ENCODE data around the gene NKAIN2.
A peak's percentile ranks its signal among the peaks of the same experiment; 100 is the strongest.
"Not testable (repeated sequence)": the region's sequence is repeated elsewhere in the genome, so short reads cannot be mapped to it uniquely, and the experiment has no call there.

NKAIN2 gene

GRCh38 chr6:124355146-124355545, 551.5 kb downstream of the NKAIN2 start:
- no peak for DNase-seq

GRCh38 chr6:124356276-124356810, 552.7 kb downstream of the NKAIN2 start:
- DNase-seq: no peak

GRCh38 chr6:124356811-124357210, 553.1 kb downstream of the NKAIN2 start:
- DNase-seq: no peak

- DNase-seq: no peak
Observed at GRCh38 chr6:124368131-124368530, 564.5 kb downstream of the NKAIN2 start.

GRCh38 chr6:124371974-124372475, 568.4 kb downstream of the NKAIN2 start:
- DNase-seq: no peak

- DNase-seq: no peak
Observed at GRCh38 chr6:124373386-124373785, 569.7 kb downstream of the NKAIN2 start.

GRCh38 chr6:124389127-124389526, 585.5 kb downstream of the NKAIN2 start:
- no peak for DNase-seq

- peak; percentile 12 for DNase-seq
Observed at GRCh38 chr6:124393536-124393935, 589.9 kb downstream of the NKAIN2 start.

GRCh38 chr6:124396361-124396760, 592.7 kb downstream of the NKAIN2 start:
- DNase-seq: no peak

GRCh38 chr6:124400261-124400999, 596.8 kb downstream of the NKAIN2 start:
- DNase-seq: no peak

GRCh38 chr6:124410425-124410824, 606.8 kb downstream of the NKAIN2 start:
- DNase-seq: not testable (repeated sequence)

GRCh38 chr6:124412657-124413056, 609.0 kb downstream of the NKAIN2 start:
- DNase-seq: not testable (repeated sequence)

GRCh38 chr6:124420116-124420840, 616.6 kb downstream of the NKAIN2 start:
- no peak for DNase-seq

GRCh38 chr6:124423621-124424020, 620.0 kb downstream of the NKAIN2 start:
- DNase-seq: no peak

GRCh38 chr6:124430740-124431318, 627.2 kb downstream of the NKAIN2 start:
- no peak for DNase-seq

GRCh38 chr6:124432620-124433019, 629.0 kb downstream of the NKAIN2 start:
- DNase-seq: no peak

- DNase-seq: no peak
Observed at GRCh38 chr6:124433387-124434160, 629.9 kb downstream of the NKAIN2 start.

GRCh38 chr6:124434421-124434820, 630.8 kb downstream of the NKAIN2 start:
- DNase-seq: no peak

- DNase-seq: no peak
Observed at GRCh38 chr6:124436803-124437202, 633.1 kb downstream of the NKAIN2 start.

GRCh38 chr6:124438546-124439065, 634.9 kb downstream of the NKAIN2 start:
- no peak for DNase-seq

- no peak for DNase-seq
Observed at GRCh38 chr6:124441450-124441849, 637.8 kb downstream of the NKAIN2 start.

- no peak for DNase-seq
Observed at GRCh38 chr6:124443541-124443940, 639.9 kb downstream of the NKAIN2 start.
